IgD-negative memory B cell (primary cell): ENCODE measurements around the gene PCDHB11. TPM values are rescaled to one million over a fixed set of nuclear protein-coding genes. Genes with fewer than 3 reads are reported as not detected.
"Not testable (repeated sequence)": the region's sequence is repeated elsewhere in the genome, so short reads cannot be mapped to it uniquely, and the experiment has no call there.

ENCODE experiments used
- H3K27ac Mint-ChIP-seq, 3 donors: one replicate each; pipeline ENCODE4 v1.8.0; 2020 to 2022; ENCODE audit warnings: mild to moderate bottlenecking in 3 of 3, mixed read lengths in 3 of 3, moderate library complexity in 1 of 3
- H3K27me3 Mint-ChIP-seq: one replicate; pipeline ENCODE4 v1.8.0; 2021; ENCODE audit warnings: mixed read lengths
- H3K36me3 Mint-ChIP-seq: one replicate; pipeline ENCODE4 v1.8.0; 2020; ENCODE audit warnings: mild to moderate bottlenecking, mixed read lengths
- H3K4me1 Mint-ChIP-seq, 3 donors: one replicate each; pipeline ENCODE4 v1.8.0; 2020 to 2022; ENCODE audit warnings: mixed read lengths in 3 of 3, mild to moderate bottlenecking in 1 of 3
- H3K4me3 Mint-ChIP-seq, 4 donors: one replicate each; pipeline ENCODE4 v1.8.0; 2020 to 2022; ENCODE audit warnings: mild to moderate bottlenecking in 4 of 4, mixed read lengths in 4 of 4, moderate library complexity in 3 of 4
- H3K9me3 Mint-ChIP-seq, 3 donors: one replicate each; pipeline ENCODE4 v1.8.0; 2020 to 2021; ENCODE audit warnings: mixed read lengths in 3 of 3, mild to moderate bottlenecking in 1 of 3
- polyA plus RNA-seq: library from polyadenylated mRNA; unstranded; fragments of 300-500 nt; fragmentation: Illumina TruSeq; gene quantifications from one replicate; pipeline ENCODE4 v1.2.3, GENCODE V29; 2021

PCDHB11 gene
- polyA plus RNA-seq: not detected

- Mint-ChIP-seq H3K9me3 (peaks cover 6 to 27% (median 19%) of the 10 kb centered on the region in 3 donors), H3K4me1 (peaks cover 0 to 1% (median 0%) of the 10 kb centered on the region in 3 donors), H3K27me3 (peaks cover 10% of the 10 kb centered on the region), H3K27ac (no peak within 1 kb of the TSS), H3K4me3 (no peak within 1 kb of the TSS), H3K36me3 (peaks cover 2% of the 10 kb centered on the region)
Observed at GRCh38 chr5:141199359-141200235, at the start of gene PCDHB11. PCDHB11 (plus strand) TSS chr5:141199627; CDS start chr5:141199775, 148 bp downstream.

- peak within 1 kb of the TSS in 3 of 4 donors; percentile 37 to 79 (median 71) for H3K4me3 Mint-ChIP-seq
- peaks cover 4 to 21% (median 7%) of the 10 kb centered on the region in 3 donors for H3K9me3 Mint-ChIP-seq
- peak within 1 kb of the TSS in 1 of 3 donors; percentile 72 for H3K27ac Mint-ChIP-seq
- H3K4me1 Mint-ChIP-seq: peaks cover 3 to 5% (median 4%) of the 10 kb centered on the region in 3 donors
- peaks cover 2% of the 10 kb centered on the region for H3K36me3 Mint-ChIP-seq
- H3K27me3 Mint-ChIP-seq: peaks cover 10% of the 10 kb centered on the region
Observed at GRCh38 chr5:141149812-141150211, 49.6 kb upstream of the PCDHB11 start, which contains the start of gene PCDHB6. PCDHB6 (plus strand) TSS chr5:141150057; CDS start chr5:141150258, 201 bp downstream.

- H3K4me1 Mint-ChIP-seq: peaks cover 3 to 5% (median 4%) of the 10 kb centered on the region in 3 donors
- H3K4me3 Mint-ChIP-seq: peak overlapping the region in 3 of 4 donors; percentile 37 to 79 (median 71)
- peak overlapping the region in 1 of 3 donors; percentile 72 for H3K27ac Mint-ChIP-seq
- H3K27me3 Mint-ChIP-seq: peaks cover 10% of the 10 kb centered on the region
- no peaks in the 10 kb centered on the region for H3K36me3 Mint-ChIP-seq
- peaks cover 4 to 21% (median 7%) of the 10 kb centered on the region in 3 donors for H3K9me3 Mint-ChIP-seq
Observed at GRCh38 chr5:141150224-141150992, 49.0 kb upstream of the PCDHB11 start.

- no peaks in the 10 kb centered on the region for H3K36me3 Mint-ChIP-seq
Observed at GRCh38 chr5:141150993-141151325, 48.5 kb upstream of the PCDHB11 start.

GRCh38 chr5:141151632-141152031, 47.8 kb upstream of the PCDHB11 start:
- not testable (repeated sequence) for H3K4me3 Mint-ChIP-seq, H3K27ac Mint-ChIP-seq, H3K4me1 Mint-ChIP-seq, H3K36me3 Mint-ChIP-seq
- Mint-ChIP-seq H3K27me3 (peaks cover 13% of the 10 kb centered on the region), H3K9me3 (peaks cover 4 to 26% (median 11%) of the 10 kb centered on the region in 3 donors)

More at GRCh38 chr5:141150993-141151325, 48.5 kb upstream of the PCDHB11 start:
- Mint-ChIP-seq H3K4me1 (peaks cover 4 to 5% (median 4%) of the 10 kb centered on the region in 3 donors), H3K4me3 (peak overlapping the region in 1 of 4 donors; percentile 18), H3K27me3 (peaks cover 13% of the 10 kb centered on the region), H3K9me3 (peaks cover 4 to 22% (median 7%) of the 10 kb centered on the region in 3 donors), H3K27ac (no peak overlapping the region)

- H3K4me1 Mint-ChIP-seq, H3K36me3 Mint-ChIP-seq, H3K4me3 Mint-ChIP-seq, H3K27ac Mint-ChIP-seq: not testable (repeated sequence)
- peaks cover 4 to 26% (median 11%) of the 10 kb centered on the region in 3 donors for H3K9me3 Mint-ChIP-seq
- H3K27me3 Mint-ChIP-seq: peaks cover 13% of the 10 kb centered on the region
Observed at GRCh38 chr5:141152096-141152495, 47.3 kb upstream of the PCDHB11 start.

- Mint-ChIP-seq H3K27me3 (peaks cover 10% of the 10 kb centered on the region), H3K36me3 (no peaks in the 10 kb centered on the region), H3K9me3 (peaks cover 4 to 20% (median 10%) of the 10 kb centered on the region in 3 donors), H3K4me1 (peaks cover 0 to 3% (median 0%) of the 10 kb centered on the region in 3 donors), H3K4me3 (no peak overlapping the region), H3K27ac (no peak overlapping the region)
Observed at GRCh38 chr5:141155540-141156374, 43.7 kb upstream of the PCDHB11 start.

GRCh38 chr5:141157356-141157755, 42.1 kb upstream of the PCDHB11 start:
- peaks cover 4 to 14% (median 10%) of the 10 kb centered on the region in 3 donors for H3K9me3 Mint-ChIP-seq

GRCh38 chr5:141157901-141158300, 41.5 kb upstream of the PCDHB11 start:
- not testable (repeated sequence) for H3K36me3 Mint-ChIP-seq, H3K4me1 Mint-ChIP-seq, H3K4me3 Mint-ChIP-seq, H3K27me3 Mint-ChIP-seq, H3K27ac Mint-ChIP-seq
- H3K9me3 Mint-ChIP-seq: peaks cover 4 to 15% (median 10%) of the 10 kb centered on the region in 3 donors

More at GRCh38 chr5:141157356-141157755, 42.1 kb upstream of the PCDHB11 start:
- H3K36me3 Mint-ChIP-seq, H3K27me3 Mint-ChIP-seq, H3K4me1 Mint-ChIP-seq, H3K27ac Mint-ChIP-seq, H3K4me3 Mint-ChIP-seq: not testable (repeated sequence)

GRCh38 chr5:141172381-141173204, 26.8 kb upstream of the PCDHB11 start, which contains the start of gene PCDHB7:
PCDHB7 (plus strand) TSS chr5:141172644; CDS start chr5:141172836, 192 bp downstream.
- no peak within 1 kb of the TSS for H3K4me3 Mint-ChIP-seq
- H3K27me3 Mint-ChIP-seq: peaks cover 14% of the 10 kb centered on the region

GRCh38 chr5:141174291-141175104, 24.9 kb upstream of the PCDHB11 start:
- H3K27me3 Mint-ChIP-seq, H3K36me3 Mint-ChIP-seq, H3K9me3 Mint-ChIP-seq, H3K4me3 Mint-ChIP-seq, H3K27ac Mint-ChIP-seq, H3K4me1 Mint-ChIP-seq: not testable (repeated sequence)

More at GRCh38 chr5:141172381-141173204, 26.8 kb upstream of the PCDHB11 start, which contains the start of gene PCDHB7:
- H3K36me3 Mint-ChIP-seq: peaks cover 2% of the 10 kb centered on the region
- H3K27ac Mint-ChIP-seq: no peak within 1 kb of the TSS
- peaks cover 2 to 11% (median 4%) of the 10 kb centered on the region in 3 donors for H3K9me3 Mint-ChIP-seq
- H3K4me1 Mint-ChIP-seq: peaks cover 0 to 2% (median 0%) of the 10 kb centered on the region in 3 donors

GRCh38 chr5:141175933-141176332, 23.5 kb upstream of the PCDHB11 start:
- H3K9me3 Mint-ChIP-seq: peaks cover 0 to 4% (median 2%) of the 10 kb centered on the region in 3 donors
- H3K27me3 Mint-ChIP-seq: peaks cover 8% of the 10 kb centered on the region
- no peaks in the 10 kb centered on the region for H3K36me3 Mint-ChIP-seq
- peaks cover 0 to 2% (median 0%) of the 10 kb centered on the region in 3 donors for H3K4me1 Mint-ChIP-seq
- no peak overlapping the region for H3K4me3 Mint-ChIP-seq
- no peak overlapping the region for H3K27ac Mint-ChIP-seq
